ENCODE data around the gene PPP6C.
A peak's percentile ranks its signal among the peaks of the same experiment; 100 is the strongest.
"Not testable (repeated sequence)": the region's sequence is repeated elsewhere in the genome, so short reads cannot be mapped to it uniquely, and the experiment has no call there.

Gene PPP6C

GRCh38 chr9:125125523-125125922 is 64.1 kb downstream of the PPP6C start:
- TF ChIP-seq CTCF (IDR thresholded peaks at IDR 0.05; ENCODE audit: poor library complexity, severe bottlenecking) = no peak
- DNase-seq (ENCODE audit: low spot score) (no peak), ATAC-seq (ENCODE audit: low read depth) (no peak)
- Histone ChIP-seq H3K36me3 (ENCODE audit: low read depth) (no peaks in the 10 kb centered on the region), H3K4me3 (ENCODE audit: severe bottlenecking) (no peak overlapping the region), H3K27me3 (ENCODE audit: insufficient read depth, poor library complexity, severe bottlenecking) (no peaks in the 10 kb centered on the region), H3K27ac (ENCODE audit: poor library complexity, severe bottlenecking) (no peak overlapping the region), H3K9me3 (ENCODE audit: severe bottlenecking) (no peaks in the 10 kb centered on the region), H3K4me1 (ENCODE audit: insufficient read depth, poor library complexity, severe bottlenecking) (peaks cover 2% of the 10 kb centered on the region)

GRCh38 chr9:125121146-125121545 is 68.5 kb downstream of the PPP6C start:
- Histone ChIP-seq H3K27me3 (ENCODE audit: insufficient read depth, poor library complexity, severe bottlenecking) (no peaks in the 10 kb centered on the region), H3K4me1 (ENCODE audit: insufficient read depth, poor library complexity, severe bottlenecking) (peaks cover 2% of the 10 kb centered on the region), H3K4me3 (ENCODE audit: severe bottlenecking) (no peak overlapping the region), H3K36me3 (ENCODE audit: low read depth) (no peaks in the 10 kb centered on the region), H3K27ac (ENCODE audit: poor library complexity, severe bottlenecking) (no peak overlapping the region), H3K9me3 (ENCODE audit: severe bottlenecking) (no peaks in the 10 kb centered on the region)
- no peak for TF ChIP-seq CTCF (IDR thresholded peaks at IDR 0.05; ENCODE audit: poor library complexity, severe bottlenecking)
- ATAC-seq (ENCODE audit: low read depth) (peak; percentile 50; the same call in 1 of the 3 replicates), DNase-seq (ENCODE audit: low spot score) (no peak)

- no peaks in the 10 kb centered on the region for H3K27me3 ChIP-seq (ENCODE audit: insufficient read depth, poor library complexity, severe bottlenecking)
- TF ChIP-seq CTCF (IDR thresholded peaks at IDR 0.05; ENCODE audit: poor library complexity, severe bottlenecking) = no peak
- ATAC-seq (ENCODE audit: low read depth) (no peak), DNase-seq (ENCODE audit: low spot score) (no peak)
- H3K36me3 ChIP-seq (ENCODE audit: low read depth) = no peaks in the 10 kb centered on the region
- H3K9me3 ChIP-seq (ENCODE audit: severe bottlenecking) = no peaks in the 10 kb centered on the region
- peaks cover 2% of the 10 kb centered on the region for H3K4me1 ChIP-seq (ENCODE audit: insufficient read depth, poor library complexity, severe bottlenecking)
- no peak overlapping the region for H3K27ac ChIP-seq (ENCODE audit: poor library complexity, severe bottlenecking)
- no peak overlapping the region for H3K4me3 ChIP-seq (ENCODE audit: severe bottlenecking)
Measured at GRCh38 chr9:125119643-125120286, 69.8 kb downstream of the PPP6C start.

GRCh38 chr9:125118696-125119095 is 70.9 kb downstream of the PPP6C start:
- not testable (repeated sequence) for H3K27ac ChIP-seq (ENCODE audit: poor library complexity, severe bottlenecking); H3K9me3 ChIP-seq (ENCODE audit: severe bottlenecking); H3K27me3 ChIP-seq (ENCODE audit: insufficient read depth, poor library complexity, severe bottlenecking); H3K4me3 ChIP-seq (ENCODE audit: severe bottlenecking); DNase-seq (ENCODE audit: low spot score); H3K36me3 ChIP-seq (ENCODE audit: low read depth); ATAC-seq (ENCODE audit: low read depth); H3K4me1 ChIP-seq (ENCODE audit: insufficient read depth, poor library complexity, severe bottlenecking)

GRCh38 chr9:125114503-125114902 is 75.1 kb downstream of the PPP6C start:
- not testable (repeated sequence) for H3K4me3 ChIP-seq (ENCODE audit: severe bottlenecking); H3K27ac ChIP-seq (ENCODE audit: poor library complexity, severe bottlenecking); H3K36me3 ChIP-seq (ENCODE audit: low read depth); H3K9me3 ChIP-seq (ENCODE audit: severe bottlenecking); DNase-seq (ENCODE audit: low spot score); ATAC-seq (ENCODE audit: low read depth); H3K27me3 ChIP-seq (ENCODE audit: insufficient read depth, poor library complexity, severe bottlenecking); H3K4me1 ChIP-seq (ENCODE audit: insufficient read depth, poor library complexity, severe bottlenecking)

GRCh38 chr9:125110464-125110863 is 79.1 kb downstream of the PPP6C start:
- Histone ChIP-seq H3K9me3 (ENCODE audit: severe bottlenecking) (no peaks in the 10 kb centered on the region), H3K4me1 (ENCODE audit: insufficient read depth, poor library complexity, severe bottlenecking) (no peaks in the 10 kb centered on the region), H3K27ac (ENCODE audit: poor library complexity, severe bottlenecking) (no peak overlapping the region), H3K27me3 (ENCODE audit: insufficient read depth, poor library complexity, severe bottlenecking) (no peaks in the 10 kb centered on the region), H3K4me3 (ENCODE audit: severe bottlenecking) (no peak overlapping the region), H3K36me3 (ENCODE audit: low read depth) (no peaks in the 10 kb centered on the region)
- no peak for ATAC-seq (ENCODE audit: low read depth)
- TF ChIP-seq CTCF (IDR thresholded peaks at IDR 0.05; ENCODE audit: poor library complexity, severe bottlenecking) = no peak
- no peak for DNase-seq (ENCODE audit: low spot score)

- H3K27me3 ChIP-seq (ENCODE audit: insufficient read depth, poor library complexity, severe bottlenecking); DNase-seq (ENCODE audit: low spot score); ATAC-seq (ENCODE audit: low read depth); H3K9me3 ChIP-seq (ENCODE audit: severe bottlenecking); H3K36me3 ChIP-seq (ENCODE audit: low read depth); H3K4me3 ChIP-seq (ENCODE audit: severe bottlenecking); H3K27ac ChIP-seq (ENCODE audit: poor library complexity, severe bottlenecking); H3K4me1 ChIP-seq (ENCODE audit: insufficient read depth, poor library complexity, severe bottlenecking): not testable (repeated sequence)
Measured at GRCh38 chr9:125108541-125108940, 81.1 kb downstream of the PPP6C start.

Data from RWPE2 (cell line).